ENCODE measurements around the gene F10.

DNA sequence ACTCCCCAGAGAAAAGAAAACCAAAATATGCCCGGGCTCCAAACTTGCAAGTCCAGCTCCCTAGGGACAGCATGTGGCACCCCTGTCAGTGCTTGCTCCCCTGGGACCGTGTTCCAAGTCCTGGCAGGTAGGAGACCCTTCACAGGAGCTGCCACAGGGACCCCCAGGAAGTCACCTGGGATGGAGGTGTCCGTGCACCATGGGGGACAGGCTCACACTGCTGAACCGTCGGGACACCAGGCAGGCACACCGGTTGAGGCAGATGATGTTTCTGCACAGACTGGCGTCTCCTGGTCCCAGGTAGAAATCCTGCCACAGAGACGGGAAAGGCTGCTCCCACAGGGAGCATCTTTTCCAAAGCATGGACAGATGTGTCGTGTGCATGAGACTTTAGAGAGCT, 24.2 kb downstream of the F10 start:
- TF ChIP-seq, protein P1, sequence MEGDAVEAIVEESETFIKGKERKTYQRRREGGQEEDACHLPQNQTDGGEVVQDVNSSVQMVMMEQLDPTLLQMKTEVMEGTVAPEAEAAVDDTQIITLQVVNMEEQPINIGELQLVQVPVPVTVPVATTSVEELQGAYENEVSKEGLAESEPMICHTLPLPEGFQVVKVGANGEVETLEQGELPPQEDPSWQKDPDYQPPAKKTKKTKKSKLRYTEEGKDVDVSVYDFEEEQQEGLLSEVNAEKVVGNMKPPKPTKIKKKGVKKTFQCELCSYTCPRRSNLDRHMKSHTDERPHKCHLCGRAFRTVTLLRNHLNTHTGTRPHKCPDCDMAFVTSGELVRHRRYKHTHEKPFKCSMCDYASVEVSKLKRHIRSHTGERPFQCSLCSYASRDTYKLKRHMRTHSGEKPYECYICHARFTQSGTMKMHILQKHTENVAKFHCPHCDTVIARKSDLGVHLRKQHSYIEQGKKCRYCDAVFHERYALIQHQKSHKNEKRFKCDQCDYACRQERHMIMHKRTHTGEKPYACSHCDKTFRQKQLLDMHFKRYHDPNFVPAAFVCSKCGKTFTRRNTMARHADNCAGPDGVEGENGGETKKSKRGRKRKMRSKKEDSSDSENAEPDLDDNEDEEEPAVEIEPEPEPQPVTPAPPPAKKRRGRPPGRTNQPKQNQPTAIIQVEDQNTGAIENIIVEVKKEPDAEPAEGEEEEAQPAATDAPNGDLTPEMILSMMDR (IDR thresholded peaks at IDR 0.05; ENCODE audit: low read depth, low read length, missing input control), result no peak
- TF ChIP-seq RAD21 (IDR thresholded peaks at IDR 0.05) (no peak), TAF1 (conservative IDR thresholded peaks at IDR 0.05) (no peak), JUND (IDR thresholded peaks at IDR 0.05) (no peak), EGR1 (IDR thresholded peaks at IDR 0.05; ENCODE audit: low read depth in 2 of 2) (no peak), SP1 (IDR thresholded peaks at IDR 0.05) (no peak), YY1 (IDR thresholded peaks at IDR 0.05) (no peak), HNF4G (IDR thresholded peaks at IDR 0.05) (no peak), RXRA (IDR thresholded peaks at IDR 0.05) (no peak), GABPA (IDR thresholded peaks at IDR 0.05 in 1 of 2, conservative IDR thresholded peaks at IDR 0.05 in 1 of 2) (no peak)
- TF ChIP-seq, protein P2, sequence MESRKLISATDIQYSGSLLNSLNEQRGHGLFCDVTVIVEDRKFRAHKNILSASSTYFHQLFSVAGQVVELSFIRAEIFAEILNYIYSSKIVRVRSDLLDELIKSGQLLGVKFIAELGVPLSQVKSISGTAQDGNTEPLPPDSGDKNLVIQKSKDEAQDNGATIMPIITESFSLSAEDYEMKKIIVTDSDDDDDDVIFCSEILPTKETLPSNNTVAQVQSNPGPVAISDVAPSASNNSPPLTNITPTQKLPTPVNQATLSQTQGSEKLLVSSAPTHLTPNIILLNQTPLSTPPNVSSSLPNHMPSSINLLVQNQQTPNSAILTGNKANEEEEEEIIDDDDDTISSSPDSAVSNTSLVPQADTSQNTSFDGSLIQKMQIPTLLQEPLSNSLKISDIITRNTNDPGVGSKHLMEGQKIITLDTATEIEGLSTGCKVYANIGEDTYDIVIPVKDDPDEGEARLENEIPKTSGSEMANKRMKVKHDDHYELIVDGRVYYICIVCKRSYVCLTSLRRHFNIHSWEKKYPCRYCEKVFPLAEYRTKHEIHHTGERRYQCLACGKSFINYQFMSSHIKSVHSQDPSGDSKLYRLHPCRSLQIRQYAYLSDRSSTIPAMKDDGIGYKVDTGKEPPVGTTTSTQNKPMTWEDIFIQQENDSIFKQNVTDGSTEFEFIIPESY (IDR thresholded peaks at IDR 0.05), result no peak
- TF ChIP-seq, protein P3, sequence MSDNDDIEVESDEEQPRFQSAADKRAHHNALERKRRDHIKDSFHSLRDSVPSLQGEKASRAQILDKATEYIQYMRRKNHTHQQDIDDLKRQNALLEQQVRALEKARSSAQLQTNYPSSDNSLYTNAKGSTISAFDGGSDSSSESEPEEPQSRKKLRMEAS (IDR thresholded peaks at IDR 0.05), result no peak
- TF ChIP-seq, protein P4, sequence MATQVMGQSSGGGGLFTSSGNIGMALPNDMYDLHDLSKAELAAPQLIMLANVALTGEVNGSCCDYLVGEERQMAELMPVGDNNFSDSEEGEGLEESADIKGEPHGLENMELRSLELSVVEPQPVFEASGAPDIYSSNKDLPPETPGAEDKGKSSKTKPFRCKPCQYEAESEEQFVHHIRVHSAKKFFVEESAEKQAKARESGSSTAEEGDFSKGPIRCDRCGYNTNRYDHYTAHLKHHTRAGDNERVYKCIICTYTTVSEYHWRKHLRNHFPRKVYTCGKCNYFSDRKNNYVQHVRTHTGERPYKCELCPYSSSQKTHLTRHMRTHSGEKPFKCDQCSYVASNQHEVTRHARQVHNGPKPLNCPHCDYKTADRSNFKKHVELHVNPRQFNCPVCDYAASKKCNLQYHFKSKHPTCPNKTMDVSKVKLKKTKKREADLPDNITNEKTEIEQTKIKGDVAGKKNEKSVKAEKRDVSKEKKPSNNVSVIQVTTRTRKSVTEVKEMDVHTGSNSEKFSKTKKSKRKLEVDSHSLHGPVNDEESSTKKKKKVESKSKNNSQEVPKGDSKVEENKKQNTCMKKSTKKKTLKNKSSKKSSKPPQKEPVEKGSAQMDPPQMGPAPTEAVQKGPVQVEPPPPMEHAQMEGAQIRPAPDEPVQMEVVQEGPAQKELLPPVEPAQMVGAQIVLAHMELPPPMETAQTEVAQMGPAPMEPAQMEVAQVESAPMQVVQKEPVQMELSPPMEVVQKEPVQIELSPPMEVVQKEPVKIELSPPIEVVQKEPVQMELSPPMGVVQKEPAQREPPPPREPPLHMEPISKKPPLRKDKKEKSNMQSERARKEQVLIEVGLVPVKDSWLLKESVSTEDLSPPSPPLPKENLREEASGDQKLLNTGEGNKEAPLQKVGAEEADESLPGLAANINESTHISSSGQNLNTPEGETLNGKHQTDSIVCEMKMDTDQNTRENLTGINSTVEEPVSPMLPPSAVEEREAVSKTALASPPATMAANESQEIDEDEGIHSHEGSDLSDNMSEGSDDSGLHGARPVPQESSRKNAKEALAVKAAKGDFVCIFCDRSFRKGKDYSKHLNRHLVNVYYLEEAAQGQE (IDR thresholded peaks at IDR 0.05), result no peak
- TF ChIP-seq, protein P5, sequence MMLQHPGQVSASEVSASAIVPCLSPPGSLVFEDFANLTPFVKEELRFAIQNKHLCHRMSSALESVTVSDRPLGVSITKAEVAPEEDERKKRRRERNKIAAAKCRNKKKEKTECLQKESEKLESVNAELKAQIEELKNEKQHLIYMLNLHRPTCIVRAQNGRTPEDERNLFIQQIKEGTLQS (IDR thresholded peaks at IDR 0.05), result no peak
